PFSK-1 (cell line): ENCODE data around the gene GLT6D1. TPM values are rescaled to one million over a fixed set of nuclear protein-coding genes. Genes with fewer than 3 reads are reported as not detected.

Source experiments
- FOXP2 ChIP-seq: optimal IDR thresholded peaks from 2 replicates; pipeline ENCODE3; 2011; ENCODE audit warnings: borderline replicate concordance, control low read depth, inconsistent platforms; ENCODE audit not compliant: insufficient read depth; ENCODE audit errors: extremely low read length, extremely low read depth
- POLR2AphosphoS5 ChIP-seq: IDR thresholded peaks from 2 replicates; pipeline ENCODE4 v1.6.1; 2012; ENCODE audit warnings: low read depth, mild to moderate bottlenecking, control low read depth, low read length, moderate library complexity
- REST ChIP-seq, 2 experiments: IDR thresholded peaks; 2 replicates each; pipeline versions ENCODE4 v1.6.1 to v1.8.0; 2011 to 2012; ENCODE audit warnings: low read depth in 2 of 2, low read length in 2 of 2, control low read depth in 1 of 2, inconsistent platforms in 1 of 2, mild to moderate bottlenecking in 1 of 2, moderate library complexity in 1 of 2; ENCODE audit not compliant: insufficient read depth in 1 of 2
- SIN3A ChIP-seq: IDR thresholded peaks from 2 replicates; pipeline ENCODE4 v1.6.1; 2012; ENCODE audit warnings: mild to moderate bottlenecking, low read length, moderate library complexity, borderline replicate concordance; ENCODE audit not compliant: insufficient read depth
- TAF1 ChIP-seq: IDR thresholded peaks from 2 replicates; pipeline ENCODE4 v1.6.1; 2012; ENCODE audit warnings: low read length, control low read depth, borderline replicate concordance; ENCODE audit not compliant: insufficient read depth
- polyA plus RNA-seq: library from polyadenylated mRNA; unstranded; fragments of >200 nt; gene quantifications from one replicate; pipeline ENCODE4 v1.2.1, GENCODE V29; 2012; ENCODE audit warnings: low read depth, missing spikeins; ENCODE audit not compliant: insufficient read length

GLT6D1 gene, protein sequence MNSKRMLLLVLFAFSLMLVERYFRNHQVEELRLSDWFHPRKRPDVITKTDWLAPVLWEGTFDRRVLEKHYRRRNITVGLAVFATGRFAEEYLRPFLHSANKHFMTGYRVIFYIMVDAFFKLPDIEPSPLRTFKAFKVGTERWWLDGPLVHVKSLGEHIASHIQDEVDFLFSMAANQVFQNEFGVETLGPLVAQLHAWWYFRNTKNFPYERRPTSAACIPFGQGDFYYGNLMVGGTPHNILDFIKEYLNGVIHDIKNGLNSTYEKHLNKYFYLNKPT
- polyA plus RNA-seq, result not detected

GRCh38 chr9:135639196-135639595, at the start of gene GLT6D1:
Gene GLT6D1, minus strand, starts transcription at chr9:135639540. Its CDS starts 353 bp downstream, at chr9:135639187.
- no peak for TF ChIP-seq TAF1
- TF ChIP-seq SIN3A, result no peak
- TF ChIP-seq FOXP2, result no peak
- no peak for TF ChIP-seq REST (IDR thresholded peaks at IDR 0.05; ENCODE audit: insufficient read depth in 1 of 2, low read depth in 2 of 2, low read length in 2 of 2)
- TF ChIP-seq POLR2AphosphoS5, result no peak

- TF ChIP-seq FOXP2 (no peak), REST (IDR thresholded peaks at IDR 0.05; ENCODE audit: insufficient read depth in 1 of 2, low read depth in 2 of 2, low read length in 2 of 2) (no peak), TAF1 (no peak), SIN3A (no peak), POLR2AphosphoS5 (no peak)
Measured at GRCh38 chr9:135689011-135689410, 49.7 kb upstream of the GLT6D1 start.

GRCh38 chr9:135687216-135687615, 47.9 kb upstream of the GLT6D1 start:
- TF ChIP-seq POLR2AphosphoS5, result no peak

DNA sequence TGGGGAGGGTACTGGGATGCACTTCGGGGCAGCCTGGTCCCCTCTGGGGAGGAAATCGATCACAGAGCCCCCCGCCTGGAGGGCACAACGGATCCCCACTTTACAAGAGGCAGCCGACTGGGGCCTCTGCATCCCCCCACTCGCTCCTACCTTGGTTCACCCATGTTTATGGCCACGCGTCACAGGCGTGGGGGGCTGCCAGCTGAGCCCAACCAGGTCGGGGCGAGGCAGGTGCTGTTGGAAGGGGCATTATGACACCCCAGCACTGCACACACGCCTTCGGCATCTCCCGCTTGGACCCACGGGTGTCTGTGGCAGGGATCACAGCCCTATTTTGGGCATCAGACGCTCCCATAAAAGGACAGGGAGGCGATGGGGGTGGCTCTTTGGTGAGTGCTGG, 45.4 kb upstream of the GLT6D1 start:
- TF ChIP-seq SIN3A (no peak), REST (IDR thresholded peaks at IDR 0.05; ENCODE audit: insufficient read depth in 1 of 2, low read depth in 2 of 2, low read length in 2 of 2) (no peak), FOXP2 (no peak), POLR2AphosphoS5 (no peak), TAF1 (no peak)

- no peak for TF ChIP-seq REST (IDR thresholded peaks at IDR 0.05; ENCODE audit: insufficient read depth in 1 of 2, low read depth in 2 of 2, low read length in 2 of 2)
- no peak for TF ChIP-seq POLR2AphosphoS5
- no peak for TF ChIP-seq FOXP2
- no peak for TF ChIP-seq TAF1
- no peak for TF ChIP-seq SIN3A
Measured at GRCh38 chr9:135683401-135684034, 44.2 kb upstream of the GLT6D1 start.
